ENCODE data around the gene RAB11B. TPM values are rescaled to one million over a fixed set of nuclear protein-coding genes. Genes with fewer than 3 reads are reported as not detected.
A peak's percentile ranks its signal among the peaks of the same experiment; 100 is the strongest.

Gene RAB11B
- total and polyA plus RNA-seq, 10 of the 15 experiments (the other 5 are each of a cell fraction or from before 2014, with no cell fraction given) = 0.92 to 82.5 (median 17.9) TPM

- H3K4me3 ChIP-seq = peak within 1 kb of the TSS; percentile 85
- peaks cover 49% of the 10 kb centered on the region for H3K79me2 ChIP-seq (ENCODE audit: control insufficient read depth, insufficient read depth, low read length)
- ChIA-PET POLR2A (interaction anchor here (0.8 to 3.1 kb wide), 7 partner anchors 11 to 133 kb away, joined by 3 to 14 read pairs (median 4); partner anchors contain the start of genes MARCHF2, RAB11B and ZNF414), CTCF (interaction anchor here (0.8 to 2.4 kb wide), 7 partner anchors 12 to 133 kb away, joined by 3 to 11 read pairs (median 5); partner anchors contain the start of genes MARCHF2 and MYO1F), SMC1A (ENCODE audit: uncharacterized antibody, unreplicated experiment) (interaction anchor here (1.0 to 1.1 kb wide), 2 partner anchors 20 to 68 kb away, joined by 3 to 4 read pairs; no protein-coding TSS in a partner anchor), RAD21 (ENCODE audit: unreplicated experiment) (interaction anchor here (0.6 to 1.7 kb wide), 5 partner anchors 28 to 127 kb away, joined by 3 to 7 read pairs (median 3); partner anchors contain the start of gene MARCHF2)
- peak; percentile 91 for DNase-seq (ENCODE audit: low read depth, low spot score)
- H3K4me2 ChIP-seq (ENCODE audit: control insufficient read depth, insufficient read depth) = peak within 1 kb of the TSS; percentile 95
- in situ Hi-C loops (cut with MboI) = no loop called here
- H3K27ac ChIP-seq (ENCODE audit: control insufficient read depth, insufficient read depth) = peak within 1 kb of the TSS; percentile 85
- intact Hi-C loops (cut with micrococcal nuclease; ENCODE audit: unreplicated experiment) = no loop called here
- ATAC-seq = peak; percentile 94
- no peak for FAIRE-seq
- H3K4me1 ChIP-seq (ENCODE audit: control insufficient read depth, insufficient read depth, low read length) = peaks cover 8% of the 10 kb centered on the region
- H4K20me1 ChIP-seq (ENCODE audit: control insufficient read depth, insufficient read depth) = peaks cover 6% of the 10 kb centered on the region
- H3K27me3 ChIP-seq (replicated peaks in 1 of 2; ENCODE audit: control insufficient read depth in 2 of 2, insufficient read depth in 2 of 2, low read length in 1 of 2) = no peaks in the 10 kb centered on the region
- peak within 1 kb of the TSS; percentile 99 for H2AFZ ChIP-seq (ENCODE audit: control insufficient read depth, low read depth, low read length)
- under 1% methylated on average over 90 of the region's 93 CpGs for WGBS (ENCODE audit: insufficient coverage, insufficient replicate concordance, low lambda C conversion rate, missing lambda C conversion rate)
- H3K36me3 ChIP-seq (ENCODE audit: control insufficient read depth in 2 of 2, insufficient read depth in 2 of 2, low read length in 1 of 2) = peaks cover 0 to 7% of the 10 kb centered on the region in 2 experiments; a peak in 2 of 4 replicates
- BruUV-seq (replicated peaks) = no TSS peak
- H3K9ac ChIP-seq (ENCODE audit: control insufficient read depth, insufficient read depth, low read length) = peak within 1 kb of the TSS; percentile 99
- H3K9me3 ChIP-seq (replicated peaks; ENCODE audit: control insufficient read depth, insufficient read depth, low read length) = no peaks in the 10 kb centered on the region
- TF ChIP-seq ZBED1 (IDR thresholded peaks at IDR 0.05; ENCODE audit: borderline replicate concordance) (no peak), NR2F1 (conservative IDR thresholded peaks at IDR 0.05) (peak; percentile 59; the same call in 1 of the 2 replicates), NBN (IDR thresholded peaks at IDR 0.05) (peak; percentile 43; the same call in 1 of the 2 replicates), IRF3 (IDR thresholded peaks at IDR 0.05) (peak; percentile 53; the same call in 1 of the 2 replicates), SIX5 (IDR thresholded peaks at IDR 0.05; ENCODE audit: low read depth, low read length, severe bottlenecking) (no peak), ZNF207 (IDR thresholded peaks at IDR 0.05; ENCODE audit: borderline replicate concordance) (peak; percentile 46; the same call in 1 of the 2 replicates), PML (IDR thresholded peaks at IDR 0.05; ENCODE audit: low read length) (peak; percentile 77; the same call in 1 of the 2 replicates)
- TF ChIP-seq, protein P1, sequence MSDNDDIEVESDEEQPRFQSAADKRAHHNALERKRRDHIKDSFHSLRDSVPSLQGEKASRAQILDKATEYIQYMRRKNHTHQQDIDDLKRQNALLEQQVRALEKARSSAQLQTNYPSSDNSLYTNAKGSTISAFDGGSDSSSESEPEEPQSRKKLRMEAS (IDR thresholded peaks at IDR 0.05; ENCODE audit: low read depth, low read length) = peak; percentile 89
- TF ChIP-seq, protein P2, sequence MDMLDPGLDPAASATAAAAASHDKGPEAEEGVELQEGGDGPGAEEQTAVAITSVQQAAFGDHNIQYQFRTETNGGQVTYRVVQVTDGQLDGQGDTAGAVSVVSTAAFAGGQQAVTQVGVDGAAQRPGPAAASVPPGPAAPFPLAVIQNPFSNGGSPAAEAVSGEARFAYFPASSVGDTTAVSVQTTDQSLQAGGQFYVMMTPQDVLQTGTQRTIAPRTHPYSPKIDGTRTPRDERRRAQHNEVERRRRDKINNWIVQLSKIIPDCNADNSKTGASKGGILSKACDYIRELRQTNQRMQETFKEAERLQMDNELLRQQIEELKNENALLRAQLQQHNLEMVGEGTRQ (IDR thresholded peaks at IDR 0.05; ENCODE audit: borderline replicate concordance, low read depth, low read length) = peak; percentile 94
- TF ChIP-seq, protein P3, sequence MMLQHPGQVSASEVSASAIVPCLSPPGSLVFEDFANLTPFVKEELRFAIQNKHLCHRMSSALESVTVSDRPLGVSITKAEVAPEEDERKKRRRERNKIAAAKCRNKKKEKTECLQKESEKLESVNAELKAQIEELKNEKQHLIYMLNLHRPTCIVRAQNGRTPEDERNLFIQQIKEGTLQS (IDR thresholded peaks at IDR 0.05; ENCODE audit: borderline replicate concordance, extremely low read depth, low read depth, low read length) = peak; percentile 87
- TF ChIP-seq, protein P4, sequence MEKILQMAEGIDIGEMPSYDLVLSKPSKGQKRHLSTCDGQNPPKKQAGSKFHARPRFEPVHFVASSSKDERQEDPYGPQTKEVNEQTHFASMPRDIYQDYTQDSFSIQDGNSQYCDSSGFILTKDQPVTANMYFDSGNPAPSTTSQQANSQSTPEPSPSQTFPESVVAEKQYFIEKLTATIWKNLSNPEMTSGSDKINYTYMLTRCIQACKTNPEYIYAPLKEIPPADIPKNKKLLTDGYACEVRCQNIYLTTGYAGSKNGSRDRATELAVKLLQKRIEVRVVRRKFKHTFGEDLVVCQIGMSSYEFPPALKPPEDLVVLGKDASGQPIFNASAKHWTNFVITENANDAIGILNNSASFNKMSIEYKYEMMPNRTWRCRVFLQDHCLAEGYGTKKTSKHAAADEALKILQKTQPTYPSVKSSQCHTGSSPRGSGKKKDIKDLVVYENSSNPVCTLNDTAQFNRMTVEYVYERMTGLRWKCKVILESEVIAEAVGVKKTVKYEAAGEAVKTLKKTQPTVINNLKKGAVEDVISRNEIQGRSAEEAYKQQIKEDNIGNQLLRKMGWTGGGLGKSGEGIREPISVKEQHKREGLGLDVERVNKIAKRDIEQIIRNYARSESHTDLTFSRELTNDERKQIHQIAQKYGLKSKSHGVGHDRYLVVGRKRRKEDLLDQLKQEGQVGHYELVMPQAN (conservative IDR thresholded peaks at IDR 0.05) = peak; percentile 43; the same call in 1 of the 2 replicates
- TF ChIP-seq, protein P5, sequence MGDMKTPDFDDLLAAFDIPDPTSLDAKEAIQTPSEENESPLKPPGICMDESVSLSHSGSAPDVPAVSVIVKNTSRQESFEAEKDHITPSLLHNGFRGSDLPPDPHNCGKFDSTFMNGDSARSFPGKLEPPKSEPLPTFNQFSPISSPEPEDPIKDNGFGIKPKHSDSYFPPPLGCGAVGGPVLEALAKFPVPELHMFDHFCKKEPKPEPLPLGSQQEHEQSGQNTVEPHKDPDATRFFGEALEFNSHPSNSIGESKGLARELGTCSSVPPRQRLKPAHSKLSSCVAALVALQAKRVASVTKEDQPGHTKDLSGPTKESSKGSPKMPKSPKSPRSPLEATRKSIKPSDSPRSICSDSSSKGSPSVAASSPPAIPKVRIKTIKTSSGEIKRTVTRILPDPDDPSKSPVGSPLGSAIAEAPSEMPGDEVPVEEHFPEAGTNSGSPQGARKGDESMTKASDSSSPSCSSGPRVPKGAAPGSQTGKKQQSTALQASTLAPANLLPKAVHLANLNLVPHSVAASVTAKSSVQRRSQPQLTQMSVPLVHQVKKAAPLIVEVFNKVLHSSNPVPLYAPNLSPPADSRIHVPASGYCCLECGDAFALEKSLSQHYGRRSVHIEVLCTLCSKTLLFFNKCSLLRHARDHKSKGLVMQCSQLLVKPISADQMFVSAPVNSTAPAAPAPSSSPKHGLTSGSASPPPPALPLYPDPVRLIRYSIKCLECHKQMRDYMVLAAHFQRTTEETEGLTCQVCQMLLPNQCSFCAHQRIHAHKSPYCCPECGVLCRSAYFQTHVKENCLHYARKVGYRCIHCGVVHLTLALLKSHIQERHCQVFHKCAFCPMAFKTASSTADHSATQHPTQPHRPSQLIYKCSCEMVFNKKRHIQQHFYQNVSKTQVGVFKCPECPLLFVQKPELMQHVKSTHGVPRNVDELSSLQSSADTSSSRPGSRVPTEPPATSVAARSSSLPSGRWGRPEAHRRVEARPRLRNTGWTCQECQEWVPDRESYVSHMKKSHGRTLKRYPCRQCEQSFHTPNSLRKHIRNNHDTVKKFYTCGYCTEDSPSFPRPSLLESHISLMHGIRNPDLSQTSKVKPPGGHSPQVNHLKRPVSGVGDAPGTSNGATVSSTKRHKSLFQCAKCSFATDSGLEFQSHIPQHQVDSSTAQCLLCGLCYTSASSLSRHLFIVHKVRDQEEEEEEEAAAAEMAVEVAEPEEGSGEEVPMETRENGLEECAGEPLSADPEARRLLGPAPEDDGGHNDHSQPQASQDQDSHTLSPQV (IDR thresholded peaks at IDR 0.05) = no peak
Measured at GRCh38 chr19:8444677-8445487, 54.7 kb downstream of the RAB11B start, which contains the start of gene HNRNPM. Gene HNRNPM (plus strand): TSS chr19:8444975. CDS start chr19:8444999, 24 bp downstream.
